ENCODE results near the gene C5orf24. TPM values are rescaled to one million over a fixed set of nuclear protein-coding genes. Genes with fewer than 3 reads are reported as not detected.

Gene C5orf24
- total RNA-seq: 10 to 100 TPM; 19.2 to 25.4 (median 23.7) TPM

DNA sequence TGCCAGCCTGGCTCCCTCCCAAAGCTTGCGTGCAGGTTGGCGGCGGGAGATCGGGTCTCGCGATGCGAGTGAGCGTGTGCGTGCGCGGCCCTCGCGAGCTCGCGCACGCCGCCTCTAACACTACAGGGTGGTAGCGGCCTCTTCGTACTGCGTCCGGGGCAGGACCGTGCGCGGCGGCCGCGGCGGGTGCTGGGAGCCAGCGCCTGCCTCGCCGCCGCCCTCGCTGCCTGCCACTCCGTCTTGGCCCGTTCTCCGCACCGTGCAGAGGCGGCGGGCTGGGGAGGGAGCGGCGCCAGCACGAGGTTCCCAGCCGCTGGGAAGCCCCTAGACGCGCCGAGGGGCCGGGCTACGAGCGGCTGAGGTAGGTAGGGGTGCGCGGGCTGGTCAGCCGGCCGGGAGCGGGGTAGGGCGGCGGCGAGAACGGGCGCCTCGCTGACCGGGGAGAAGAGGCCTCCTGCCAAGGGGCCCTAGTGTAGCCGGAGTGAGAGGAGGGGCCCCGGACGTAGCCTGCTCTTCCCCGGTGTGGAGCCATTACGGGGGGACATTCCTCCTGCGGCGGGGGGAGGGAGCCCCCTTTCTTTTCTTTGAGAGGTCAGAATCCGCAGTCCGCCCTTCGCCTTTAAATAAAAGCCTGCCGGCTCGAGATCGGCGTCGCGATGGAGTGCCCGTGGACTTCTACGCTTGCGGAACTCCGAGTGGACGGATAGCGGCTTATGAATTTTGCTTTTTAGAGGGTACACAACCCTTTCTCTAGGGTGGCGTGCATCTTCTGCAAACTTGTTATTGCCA is at the start of gene C5orf24:
Gene C5orf24, plus strand, starts transcription at position 117 of the 789 bp plus-strand sequence. CDS start 8,933 bp downstream, outside the sequence.
- peak; percentile 88 for DNase-seq
- Mint-ChIP-seq H3K9me3 (no peaks in the 10 kb centered on the region), H3K27me3 (ENCODE audit: low read depth) (no peaks in the 10 kb centered on the region), H3K4me1 (ENCODE audit: low read depth) (peaks cover 31% of the 10 kb centered on the region), H3K36me3 (ENCODE audit: insufficient read depth) (peaks cover 4% of the 10 kb centered on the region), H3K4me3 (peak within 1 kb of the TSS; percentile 92)
- ATAC-seq: peak; percentile 95 to 96

DNA sequence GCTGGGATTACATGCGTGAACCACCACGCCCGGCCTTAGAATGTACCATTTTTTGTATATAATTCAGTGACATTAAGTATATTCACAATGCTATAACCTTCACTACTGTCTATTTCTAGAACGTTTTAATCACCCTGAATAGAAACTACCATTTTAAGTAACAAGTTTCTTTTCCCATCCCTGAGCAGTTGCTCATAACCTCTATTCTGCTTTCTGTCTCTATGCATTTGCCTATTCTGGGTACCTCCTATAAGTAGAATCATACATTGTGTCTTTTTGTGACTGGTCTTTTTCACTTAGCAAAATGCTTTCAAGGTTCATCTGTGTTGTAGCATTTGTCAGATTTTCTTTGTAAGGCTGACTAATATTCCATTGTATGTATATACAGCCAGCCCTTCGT is 47.3 kb upstream of the C5orf24 start:
- peaks cover 47% of the 10 kb centered on the region for H3K36me3 Mint-ChIP-seq (ENCODE audit: insufficient read depth)
- no peak for DNase-seq
- peak; percentile 46 to 53 for ATAC-seq
- no peak overlapping the region for H3K4me3 Mint-ChIP-seq
- no peaks in the 10 kb centered on the region for H3K9me3 Mint-ChIP-seq
- no peaks in the 10 kb centered on the region for H3K27me3 Mint-ChIP-seq (ENCODE audit: low read depth)
- H3K4me1 Mint-ChIP-seq (ENCODE audit: low read depth): no peaks in the 10 kb centered on the region

DNA sequence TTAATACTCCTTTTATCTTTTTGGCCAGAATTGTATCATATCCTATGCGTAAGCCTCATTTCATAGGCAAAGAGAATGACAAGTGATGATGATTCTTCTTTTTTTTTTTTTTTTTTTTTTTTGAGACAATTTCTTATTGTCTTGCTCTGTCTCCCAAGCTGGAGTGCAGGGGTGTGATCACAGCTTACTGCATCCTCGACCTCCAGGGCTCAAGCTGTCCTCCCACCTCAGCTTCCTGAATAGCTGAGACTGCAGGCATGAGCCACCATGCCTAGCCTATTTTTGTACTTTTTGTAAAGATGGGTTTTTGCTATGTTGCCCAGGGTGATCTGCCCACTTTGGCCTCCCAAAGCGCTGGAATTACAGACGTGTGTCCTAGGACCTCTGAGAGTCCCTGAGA is 41.9 kb upstream of the C5orf24 start:
- H3K36me3 Mint-ChIP-seq (ENCODE audit: insufficient read depth): peaks cover 25% of the 10 kb centered on the region
- ATAC-seq: no peak
- no peak overlapping the region for H3K4me3 Mint-ChIP-seq
- H3K9me3 Mint-ChIP-seq: no peaks in the 10 kb centered on the region
- H3K4me1 Mint-ChIP-seq (ENCODE audit: low read depth): no peaks in the 10 kb centered on the region
- no peak for DNase-seq
- no peaks in the 10 kb centered on the region for H3K27me3 Mint-ChIP-seq (ENCODE audit: low read depth)

- peak; percentile 85 for ATAC-seq
- Mint-ChIP-seq H3K27me3 (ENCODE audit: low read depth) (no peaks in the 10 kb centered on the region), H3K9me3 (no peaks in the 10 kb centered on the region), H3K4me1 (ENCODE audit: low read depth) (peaks cover 8% of the 10 kb centered on the region), H3K36me3 (ENCODE audit: insufficient read depth) (peaks cover 26% of the 10 kb centered on the region), H3K4me3 (no peak overlapping the region)
- DNase-seq: no peak
These were observed 32.4 kb upstream of the C5orf24 start for GRCh38 chr5:134813407-134813806.

DNA sequence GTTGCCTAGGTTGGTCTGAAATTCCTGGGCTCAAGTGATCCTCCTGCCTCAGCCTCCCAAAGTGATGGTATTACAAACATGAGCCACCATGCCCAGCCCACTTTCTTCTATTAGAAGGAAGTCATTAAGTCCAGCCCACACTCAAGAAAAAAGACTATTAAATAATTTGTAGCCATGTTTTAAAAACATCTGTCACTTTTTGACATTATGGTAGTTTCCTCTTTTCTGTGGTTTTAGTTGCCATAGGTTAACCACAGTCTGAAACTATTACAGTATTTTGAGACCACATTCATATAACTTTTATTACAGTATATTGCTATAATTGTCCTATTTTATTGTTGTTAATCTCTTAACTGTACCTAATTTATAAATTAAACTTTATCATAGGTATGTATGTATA is 31.9 kb upstream of the C5orf24 start:
- Mint-ChIP-seq H3K4me3 (no peak overlapping the region), H3K4me1 (ENCODE audit: low read depth) (peaks cover 8% of the 10 kb centered on the region), H3K9me3 (no peaks in the 10 kb centered on the region), H3K27me3 (ENCODE audit: low read depth) (no peaks in the 10 kb centered on the region), H3K36me3 (ENCODE audit: insufficient read depth) (peaks cover 29% of the 10 kb centered on the region)
- ATAC-seq (no peak), DNase-seq (no peak)

DNA sequence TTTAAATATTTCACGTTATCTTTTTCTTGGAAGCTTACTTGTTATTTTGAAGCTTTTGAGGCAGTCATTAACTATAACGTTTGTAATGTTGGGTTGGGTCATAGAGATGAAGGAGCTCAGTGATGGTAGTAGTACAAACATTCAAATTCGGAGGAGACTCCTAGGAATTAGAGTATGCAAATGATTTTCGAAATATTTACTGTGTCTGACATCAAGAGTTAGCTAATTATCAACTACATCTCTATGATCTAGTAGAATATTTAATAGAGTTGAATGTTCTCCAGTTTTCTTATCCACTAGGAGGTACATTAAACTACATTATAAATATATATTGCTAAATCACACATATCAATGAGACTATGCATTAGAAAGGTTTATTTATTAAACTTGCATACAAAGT is 28.8 kb upstream of the C5orf24 start:
- Mint-ChIP-seq H3K4me3 (no peak overlapping the region), H3K4me1 (ENCODE audit: low read depth) (peaks cover 8% of the 10 kb centered on the region), H3K36me3 (ENCODE audit: insufficient read depth) (peaks cover 30% of the 10 kb centered on the region), H3K9me3 (no peaks in the 10 kb centered on the region), H3K27me3 (ENCODE audit: low read depth) (no peaks in the 10 kb centered on the region)
- DNase-seq (no peak), ATAC-seq (no peak)

DNA sequence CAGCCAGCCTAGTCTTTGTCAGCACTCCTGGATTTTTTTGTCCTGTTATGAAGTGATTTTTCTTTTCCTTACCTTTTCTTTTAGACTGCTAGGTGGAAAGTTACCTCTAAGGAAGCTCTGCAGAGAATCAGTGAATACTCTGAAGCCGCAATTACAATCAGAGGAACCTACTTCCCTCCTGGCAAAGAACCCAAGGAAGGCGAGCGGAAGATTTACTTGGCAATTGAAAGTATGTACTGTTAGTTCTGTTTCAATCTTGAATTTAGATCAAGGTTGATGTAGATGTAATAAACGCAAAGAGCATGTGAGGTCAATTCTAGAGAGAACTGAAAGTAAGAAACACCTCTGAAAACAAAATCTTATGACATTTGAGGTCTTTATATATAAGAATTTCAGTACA is 27.0 kb upstream of the C5orf24 start:
- Mint-ChIP-seq H3K36me3 (ENCODE audit: insufficient read depth) (peaks cover 23% of the 10 kb centered on the region), H3K4me3 (no peak overlapping the region), H3K9me3 (no peaks in the 10 kb centered on the region), H3K27me3 (ENCODE audit: low read depth) (no peaks in the 10 kb centered on the region), H3K4me1 (ENCODE audit: low read depth) (peaks cover 1% of the 10 kb centered on the region)
- DNase-seq: no peak
- ATAC-seq: no peak

- no peak overlapping the region for H3K4me3 Mint-ChIP-seq
- H3K27me3 Mint-ChIP-seq (ENCODE audit: low read depth): no peaks in the 10 kb centered on the region
- DNase-seq (no peak), ATAC-seq (no peak)
- H3K36me3 Mint-ChIP-seq (ENCODE audit: insufficient read depth): peaks cover 21% of the 10 kb centered on the region
- H3K9me3 Mint-ChIP-seq: no peaks in the 10 kb centered on the region
- no peaks in the 10 kb centered on the region for H3K4me1 Mint-ChIP-seq (ENCODE audit: low read depth)
These were observed 26.3 kb upstream of the C5orf24 start for GRCh38 chr5:134819407-134819963.

DNA sequence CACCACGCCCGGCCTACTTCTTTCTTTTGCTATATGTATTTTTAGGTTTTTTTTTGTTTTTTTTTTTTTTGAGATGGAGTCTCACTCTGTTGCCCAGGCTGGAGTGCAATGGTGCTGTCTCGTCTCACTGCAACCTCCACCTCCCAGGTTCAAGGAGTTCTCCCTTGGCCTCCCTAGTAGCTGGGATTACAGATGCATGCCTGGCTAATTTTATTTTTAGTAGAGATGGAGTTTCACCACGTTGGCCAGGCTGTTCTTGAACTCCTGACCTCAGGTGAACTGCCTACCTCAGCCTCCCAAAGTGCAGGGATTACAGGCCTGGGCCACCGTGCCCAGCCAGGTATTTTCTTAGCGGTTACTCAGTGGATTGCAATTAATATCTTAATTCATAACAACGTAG is 23.9 kb upstream of the C5orf24 start:
- Mint-ChIP-seq H3K4me1 (ENCODE audit: low read depth) (no peaks in the 10 kb centered on the region), H3K4me3 (no peak overlapping the region), H3K36me3 (ENCODE audit: insufficient read depth) (peaks cover 30% of the 10 kb centered on the region), H3K9me3 (no peaks in the 10 kb centered on the region), H3K27me3 (ENCODE audit: low read depth) (no peaks in the 10 kb centered on the region)
- ATAC-seq (no peak), DNase-seq (no peak)

GRCh38 chr5:134824681-134825080 is 21.1 kb upstream of the C5orf24 start:
- peaks cover 28% of the 10 kb centered on the region for H3K36me3 Mint-ChIP-seq (ENCODE audit: insufficient read depth)
- no peaks in the 10 kb centered on the region for H3K27me3 Mint-ChIP-seq (ENCODE audit: low read depth)
- no peak overlapping the region for H3K4me3 Mint-ChIP-seq
- DNase-seq (no peak), ATAC-seq (no peak)
- H3K9me3 Mint-ChIP-seq: no peaks in the 10 kb centered on the region
- no peaks in the 10 kb centered on the region for H3K4me1 Mint-ChIP-seq (ENCODE audit: low read depth)

DNA sequence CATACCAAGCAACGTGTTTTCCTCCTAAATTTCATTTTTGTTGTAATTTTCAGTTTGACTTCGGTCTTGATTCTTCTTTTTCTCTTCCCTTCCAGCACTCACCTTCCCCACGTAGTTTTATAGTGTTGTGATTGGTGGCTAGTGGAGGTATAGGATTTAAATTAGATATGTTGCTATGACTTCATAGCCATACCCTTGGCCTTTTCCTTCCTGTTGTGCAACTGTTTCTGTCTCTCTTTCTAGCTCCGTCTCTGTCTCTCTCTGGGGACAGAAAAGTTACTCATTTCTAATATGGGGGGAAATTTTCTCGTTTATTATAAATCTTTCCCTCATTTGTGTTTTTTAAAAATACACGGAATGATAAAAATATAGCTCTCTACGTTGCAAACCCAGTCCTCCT is 20.6 kb upstream of the C5orf24 start:
- Mint-ChIP-seq H3K27me3 (ENCODE audit: low read depth) (no peaks in the 10 kb centered on the region), H3K36me3 (ENCODE audit: insufficient read depth) (peaks cover 28% of the 10 kb centered on the region), H3K4me3 (no peak overlapping the region), H3K9me3 (no peaks in the 10 kb centered on the region), H3K4me1 (ENCODE audit: low read depth) (no peaks in the 10 kb centered on the region)
- ATAC-seq (no peak), DNase-seq (no peak)

DNA sequence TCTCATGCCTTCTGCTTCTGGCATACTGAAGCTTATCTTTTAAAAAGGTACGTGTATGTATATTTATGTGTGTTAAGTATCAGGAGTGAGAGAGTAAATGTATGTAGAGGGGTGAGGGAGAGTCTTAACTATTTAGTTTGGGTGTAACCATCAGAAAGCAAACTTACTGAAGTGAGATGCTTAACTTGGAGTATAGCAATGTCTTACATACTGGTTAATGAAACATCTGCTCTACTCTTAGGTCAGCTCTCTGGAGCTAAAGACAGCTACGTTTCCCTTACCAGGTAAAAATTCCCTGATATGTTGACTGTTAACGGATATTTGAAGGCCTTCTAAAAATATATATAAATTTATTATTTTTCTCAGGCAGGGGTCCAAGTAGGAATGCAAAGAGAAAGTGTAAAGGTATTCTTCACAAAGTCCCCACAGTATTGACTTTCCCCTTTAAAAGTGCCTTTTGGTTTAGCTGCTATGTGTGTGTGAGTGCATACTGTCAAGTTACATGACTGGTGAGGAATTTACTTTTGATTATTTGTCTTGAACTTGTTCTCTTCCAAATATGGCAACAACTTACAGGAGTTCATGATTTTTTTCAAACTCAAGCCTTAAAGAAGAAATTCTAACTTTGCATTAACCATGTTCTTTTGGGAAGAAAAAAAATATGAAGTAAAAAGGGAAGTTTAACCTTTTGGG is 12.3 kb upstream of the C5orf24 start:
- no peaks in the 10 kb centered on the region for H3K27me3 Mint-ChIP-seq (ENCODE audit: low read depth)
- peaks cover 7% of the 10 kb centered on the region for H3K36me3 Mint-ChIP-seq (ENCODE audit: insufficient read depth)
- no peaks in the 10 kb centered on the region for H3K9me3 Mint-ChIP-seq
- H3K4me3 Mint-ChIP-seq: no peak overlapping the region
- no peak for ATAC-seq
- no peaks in the 10 kb centered on the region for H3K4me1 Mint-ChIP-seq (ENCODE audit: low read depth)
- DNase-seq: no peak

GRCh38 chr5:134835623-134836022 is 10.1 kb upstream of the C5orf24 start:
- ATAC-seq (no peak), DNase-seq (no peak)
- Mint-ChIP-seq H3K9me3 (no peaks in the 10 kb centered on the region), H3K27me3 (ENCODE audit: low read depth) (no peaks in the 10 kb centered on the region), H3K4me1 (ENCODE audit: low read depth) (no peaks in the 10 kb centered on the region), H3K4me3 (no peak overlapping the region), H3K36me3 (ENCODE audit: insufficient read depth) (peaks cover 12% of the 10 kb centered on the region)

DNA sequence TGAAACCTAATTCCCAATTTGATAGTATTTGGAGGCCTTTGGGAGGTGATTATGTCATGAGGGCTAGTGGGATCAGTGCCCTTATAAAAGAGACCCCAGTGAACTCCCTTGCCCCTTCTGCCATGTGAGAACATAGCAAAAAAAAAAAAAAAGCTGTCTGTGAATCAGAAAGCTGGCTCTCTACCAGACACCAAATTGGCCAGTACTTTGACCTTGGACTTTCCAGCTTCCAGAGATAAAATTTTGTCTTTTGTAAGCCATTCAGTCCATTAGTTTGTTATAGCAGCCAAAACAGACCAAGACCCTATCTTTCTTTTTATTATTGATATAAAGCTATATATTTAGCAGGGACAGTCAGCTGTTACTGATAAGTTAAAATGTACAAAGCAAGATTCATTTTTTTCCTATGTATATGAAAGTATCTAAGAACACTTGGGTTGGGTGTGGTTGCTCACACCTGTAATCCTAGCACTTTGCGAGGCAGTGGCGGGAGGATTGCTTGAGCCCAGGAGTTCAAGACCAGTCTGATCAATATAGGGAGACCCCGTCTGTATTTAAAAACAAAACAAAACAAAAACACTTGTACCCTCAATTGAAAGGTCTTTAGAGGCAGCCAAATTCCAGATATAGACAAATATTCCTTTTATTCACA is 8.1 kb upstream of the C5orf24 start:
- DNase-seq (no peak), ATAC-seq (no peak)
- Mint-ChIP-seq H3K27me3 (ENCODE audit: low read depth) (no peaks in the 10 kb centered on the region), H3K4me3 (no peak overlapping the region), H3K4me1 (ENCODE audit: low read depth) (no peaks in the 10 kb centered on the region), H3K9me3 (no peaks in the 10 kb centered on the region), H3K36me3 (ENCODE audit: insufficient read depth) (peaks cover 10% of the 10 kb centered on the region)
